ENCODE data around the gene PPP1R26.
A peak's percentile ranks its signal among the peaks of the same experiment; 100 is the strongest.

The PPP1R26 gene

DNA sequence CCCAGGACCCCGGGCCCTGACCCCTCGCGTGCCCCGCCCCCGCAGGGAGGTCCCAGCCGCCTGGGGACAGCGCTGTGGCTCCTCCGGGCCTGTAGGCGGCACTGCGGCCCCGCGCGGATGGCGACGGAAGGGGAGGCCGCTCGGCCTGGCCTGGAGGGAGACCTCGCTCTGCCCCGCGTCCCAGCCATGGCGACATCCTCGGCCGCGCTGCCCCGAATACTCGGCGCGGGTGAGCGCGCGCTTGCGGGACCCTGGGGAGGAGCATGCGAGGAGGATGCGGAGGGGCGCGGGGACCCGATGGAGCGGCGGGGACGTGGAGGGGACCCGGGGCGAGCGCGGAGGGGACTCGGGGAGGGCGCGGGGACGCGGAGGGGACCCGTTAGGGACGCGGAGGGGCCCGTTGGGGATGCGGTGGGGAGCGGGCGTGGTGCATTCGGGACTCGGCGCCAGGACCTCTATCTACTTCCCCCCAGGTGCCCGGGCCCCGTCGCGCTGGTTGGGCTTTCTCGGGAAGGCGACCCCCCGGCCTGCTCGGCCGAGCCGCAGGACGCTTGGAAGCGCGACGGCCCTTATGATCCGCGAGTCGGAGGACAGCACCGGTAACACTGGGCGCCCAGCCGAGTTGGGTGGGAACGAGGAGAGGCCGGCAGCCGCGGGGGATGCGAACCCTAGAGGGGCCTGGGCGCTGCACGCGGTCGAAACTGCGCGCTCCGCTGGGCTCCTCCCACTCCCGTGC lies 21.1 kb downstream of the PPP1R26 start, which contains the start of gene MRPS2:
Gene MRPS2, plus strand, starts transcription at position 158 of the 736 bp plus-strand sequence. Its CDS starts 29 bp downstream, at position 187.
- peak within 1 kb of the TSS; percentile 66 for H3K4me2 ChIP-seq (ENCODE audit: low read depth, low read length, poor library complexity, severe bottlenecking)
- H3K9ac ChIP-seq (ENCODE audit: low read length): peak within 1 kb of the TSS; percentile 99
- peaks cover 20% of the 10 kb centered on the region for H3K79me2 ChIP-seq (ENCODE audit: insufficient read depth, low read length)
- no peaks in the 10 kb centered on the region for H3K27me3 ChIP-seq (ENCODE audit: low read length)
- H4K20me1 ChIP-seq (ENCODE audit: low read depth, low read length): no peaks in the 10 kb centered on the region; the same call in 1 of the 2 replicates
- H3K4me3 ChIP-seq (ENCODE audit: insufficient read depth, low read length, poor library complexity, severe bottlenecking): peak within 1 kb of the TSS; percentile 99
- H3K27ac ChIP-seq (ENCODE audit: low read depth, low read length): peak within 1 kb of the TSS; percentile 34; the same call in 1 of the 2 replicates
- H2AFZ ChIP-seq (ENCODE audit: low read depth, low read length, severe bottlenecking): peak within 1 kb of the TSS; percentile 85
- no peaks in the 10 kb centered on the region for H3K9me2 ChIP-seq (replicated peaks; ENCODE audit: insufficient read depth, low read length)
- H3K36me3 ChIP-seq (ENCODE audit: low read length): no peaks in the 10 kb centered on the region
- H3K9me3 ChIP-seq (ENCODE audit: insufficient read depth, low read length): no peaks in the 10 kb centered on the region
- no peaks in the 10 kb centered on the region for H3F3A ChIP-seq (ENCODE audit: insufficient read depth)
- no peak for TF ChIP-seq EZH2phosphoT487 (conservative IDR thresholded peaks at IDR 0.05; ENCODE audit: low read length)
- TF ChIP-seq, protein P1, sequence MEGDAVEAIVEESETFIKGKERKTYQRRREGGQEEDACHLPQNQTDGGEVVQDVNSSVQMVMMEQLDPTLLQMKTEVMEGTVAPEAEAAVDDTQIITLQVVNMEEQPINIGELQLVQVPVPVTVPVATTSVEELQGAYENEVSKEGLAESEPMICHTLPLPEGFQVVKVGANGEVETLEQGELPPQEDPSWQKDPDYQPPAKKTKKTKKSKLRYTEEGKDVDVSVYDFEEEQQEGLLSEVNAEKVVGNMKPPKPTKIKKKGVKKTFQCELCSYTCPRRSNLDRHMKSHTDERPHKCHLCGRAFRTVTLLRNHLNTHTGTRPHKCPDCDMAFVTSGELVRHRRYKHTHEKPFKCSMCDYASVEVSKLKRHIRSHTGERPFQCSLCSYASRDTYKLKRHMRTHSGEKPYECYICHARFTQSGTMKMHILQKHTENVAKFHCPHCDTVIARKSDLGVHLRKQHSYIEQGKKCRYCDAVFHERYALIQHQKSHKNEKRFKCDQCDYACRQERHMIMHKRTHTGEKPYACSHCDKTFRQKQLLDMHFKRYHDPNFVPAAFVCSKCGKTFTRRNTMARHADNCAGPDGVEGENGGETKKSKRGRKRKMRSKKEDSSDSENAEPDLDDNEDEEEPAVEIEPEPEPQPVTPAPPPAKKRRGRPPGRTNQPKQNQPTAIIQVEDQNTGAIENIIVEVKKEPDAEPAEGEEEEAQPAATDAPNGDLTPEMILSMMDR (IDR thresholded peaks at IDR 0.05; ENCODE audit: insufficient read depth, low read length, poor library complexity, severe bottlenecking): peak; percentile 74

DNA sequence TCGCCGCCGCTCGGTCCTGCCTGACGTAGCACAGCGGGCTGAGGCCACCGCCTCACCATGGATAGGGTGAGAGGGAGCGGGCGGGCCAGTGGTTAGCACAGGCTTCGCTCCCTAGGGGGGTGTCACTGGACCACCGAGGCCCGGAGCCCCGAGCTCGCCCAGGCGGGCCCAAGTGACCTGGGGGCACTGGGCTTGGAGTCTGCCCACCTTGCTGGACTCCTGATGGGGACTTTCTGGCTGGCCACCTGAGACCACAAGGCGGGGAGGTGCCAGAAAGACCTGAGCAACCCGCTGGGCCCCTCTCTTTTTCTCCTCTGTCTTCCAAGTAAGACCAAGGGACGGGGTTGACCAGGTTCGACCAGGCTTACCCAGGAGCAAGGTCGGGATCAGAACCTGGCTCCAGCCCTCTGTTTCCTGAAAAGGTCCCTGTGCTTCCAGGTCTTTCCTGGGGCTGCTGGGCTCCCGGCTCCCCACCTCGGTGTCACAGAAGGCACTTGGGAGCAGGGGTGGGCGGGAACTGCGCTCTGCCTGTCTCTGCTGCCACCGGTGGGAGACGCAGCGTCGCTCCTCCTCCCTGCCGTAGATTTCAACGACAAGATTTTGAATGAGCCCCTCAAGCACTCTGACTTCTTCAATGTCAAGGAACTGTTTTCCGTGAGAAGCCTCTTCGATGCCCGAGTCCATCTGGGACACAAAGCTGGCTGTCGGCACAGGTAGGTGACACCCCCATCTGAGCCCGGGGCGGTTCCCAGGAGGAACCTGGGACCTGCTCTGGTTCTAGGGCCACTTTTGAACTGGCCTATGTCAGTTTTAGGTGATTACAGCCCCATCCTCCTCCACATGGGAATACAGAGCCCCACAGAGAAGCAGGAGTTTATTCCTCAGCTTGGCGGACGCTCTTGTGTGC lies 21.9 kb downstream of the PPP1R26 start:
- Histone ChIP-seq H3K9me2 (replicated peaks; ENCODE audit: insufficient read depth, low read length) (no peaks in the 10 kb centered on the region), H3K4me2 (ENCODE audit: low read depth, low read length, poor library complexity, severe bottlenecking) (peak overlapping the region; percentile 66), H3K27ac (ENCODE audit: low read depth, low read length) (no peak overlapping the region), H4K20me1 (ENCODE audit: low read depth, low read length) (no peaks in the 10 kb centered on the region; the same call in 1 of the 2 replicates), H3K9me3 (ENCODE audit: insufficient read depth, low read length) (no peaks in the 10 kb centered on the region), H3K36me3 (ENCODE audit: low read length) (no peaks in the 10 kb centered on the region), H3K9ac (ENCODE audit: low read length) (peak overlapping the region; percentile 99), H3K27me3 (ENCODE audit: low read length) (no peaks in the 10 kb centered on the region), H3K4me3 (ENCODE audit: insufficient read depth, low read length, poor library complexity, severe bottlenecking) (peak overlapping the region; percentile 99), H3F3A (ENCODE audit: insufficient read depth) (no peaks in the 10 kb centered on the region), H3K79me2 (ENCODE audit: insufficient read depth, low read length) (peaks cover 20% of the 10 kb centered on the region), H2AFZ (ENCODE audit: low read depth, low read length, severe bottlenecking) (no peak overlapping the region)
- TF ChIP-seq, protein P1 (IDR thresholded peaks at IDR 0.05; ENCODE audit: insufficient read depth, low read length, poor library complexity, severe bottlenecking): no peak
- no peak for TF ChIP-seq EZH2phosphoT487 (conservative IDR thresholded peaks at IDR 0.05; ENCODE audit: low read length)

DNA sequence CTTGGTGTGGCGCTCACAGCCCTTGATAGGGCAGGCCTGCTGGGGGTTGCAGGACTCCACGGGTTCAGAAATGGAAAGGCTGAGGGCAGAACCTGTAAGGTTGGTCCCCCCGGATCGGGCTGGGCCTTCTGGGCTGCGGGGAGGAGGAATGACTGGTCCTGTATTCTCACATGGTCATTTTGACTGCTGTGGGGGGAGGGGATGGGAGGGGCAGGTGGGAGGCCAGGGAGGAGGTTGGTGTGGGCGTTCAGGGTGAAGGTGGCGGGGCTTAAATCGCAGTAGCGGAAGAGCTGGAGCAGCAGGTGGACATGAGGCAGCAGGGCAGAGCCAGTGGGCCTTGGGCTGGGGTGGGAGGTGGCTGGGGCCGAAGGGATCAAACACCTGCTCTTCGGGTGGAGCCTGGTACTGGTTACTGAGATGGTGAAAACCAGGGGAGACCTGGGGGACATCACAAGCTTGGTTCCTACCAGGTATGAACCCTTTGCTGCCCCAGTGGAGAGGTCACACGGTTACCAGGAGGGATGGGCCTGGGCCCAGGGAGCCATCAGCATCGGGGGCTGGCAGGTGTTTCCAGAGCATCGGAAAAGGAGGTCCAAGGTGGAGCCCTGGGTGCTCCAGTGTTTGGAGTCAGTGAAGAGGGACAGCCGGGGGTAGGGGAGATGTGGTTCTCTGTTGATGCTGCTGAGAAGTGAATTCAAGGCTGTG lies 22.7 kb downstream of the PPP1R26 start:
- Histone ChIP-seq H3K4me2 (ENCODE audit: low read depth, low read length, poor library complexity, severe bottlenecking) (peak overlapping the region; percentile 66), H3K27me3 (ENCODE audit: low read length) (no peaks in the 10 kb centered on the region), H4K20me1 (ENCODE audit: low read depth, low read length) (no peaks in the 10 kb centered on the region; the same call in 1 of the 2 replicates), H3K9ac (ENCODE audit: low read length) (no peak overlapping the region), H3F3A (ENCODE audit: insufficient read depth) (no peaks in the 10 kb centered on the region), H3K9me3 (ENCODE audit: insufficient read depth, low read length) (no peaks in the 10 kb centered on the region), H3K4me3 (ENCODE audit: insufficient read depth, low read length, poor library complexity, severe bottlenecking) (no peak overlapping the region), H3K27ac (ENCODE audit: low read depth, low read length) (no peak overlapping the region), H3K9me2 (replicated peaks; ENCODE audit: insufficient read depth, low read length) (no peaks in the 10 kb centered on the region), H3K79me2 (ENCODE audit: insufficient read depth, low read length) (peaks cover 20% of the 10 kb centered on the region), H2AFZ (ENCODE audit: low read depth, low read length, severe bottlenecking) (no peak overlapping the region), H3K36me3 (ENCODE audit: low read length) (no peaks in the 10 kb centered on the region)
- no peak for TF ChIP-seq EZH2phosphoT487 (conservative IDR thresholded peaks at IDR 0.05; ENCODE audit: low read length)
- TF ChIP-seq, protein P1 (IDR thresholded peaks at IDR 0.05; ENCODE audit: insufficient read depth, low read length, poor library complexity, severe bottlenecking): no peak
